GM19395 (cell line): ENCODE results near the gene NQO1.
"Not testable (repeated sequence)": the region's sequence is repeated elsewhere in the genome, so short reads cannot be mapped to it uniquely, and the experiment has no call there.

Experiments used
- ATAC-seq: cut with Tn5 transposase; IDR thresholded peaks from one replicate; pipeline ENCODE4 v1.9.1; 2021; ENCODE audit warnings: mild to moderate bottlenecking, moderate library complexity; ENCODE audit not compliant: unreplicated experiment

NQO1 gene

GRCh38 chr16:69726313-69727060, at the start of gene NQO1:
NQO1 (minus strand) TSS chr16:69726560; CDS start chr16:69726439, 121 bp downstream.
- peak; percentile 96 for ATAC-seq

- no peak for ATAC-seq
Observed at GRCh38 chr16:69775563-69775962, 49.2 kb upstream of the NQO1 start.

GRCh38 chr16:69773260-69773947, 47.0 kb upstream of the NQO1 start:
- ATAC-seq, result no peak

GRCh38 chr16:69771651-69771967, 45.2 kb upstream of the NQO1 start:
- no peak for ATAC-seq

- no peak for ATAC-seq
Observed at GRCh38 chr16:69769404-69769803, 43.0 kb upstream of the NQO1 start.

- ATAC-seq, result no peak
Observed at GRCh38 chr16:69768666-69769065, 42.3 kb upstream of the NQO1 start.

GRCh38 chr16:69767459-69768229, 41.3 kb upstream of the NQO1 start:
- ATAC-seq, result no peak

- ATAC-seq, result no peak
Observed at GRCh38 chr16:69763599-69763942, 37.2 kb upstream of the NQO1 start.

- peak; percentile 45 for ATAC-seq
Observed at GRCh38 chr16:69762814-69763598, 36.6 kb upstream of the NQO1 start.

GRCh38 chr16:69761983-69762813, 35.8 kb upstream of the NQO1 start, which contains the start of gene WWP2:
WWP2 (plus strand) TSS chr16:69762332; CDS start chr16:69787011, 24,679 bp downstream.
- ATAC-seq, result peak; percentile 75

GRCh38 chr16:69757375-69757774, 31.0 kb upstream of the NQO1 start:
- not testable (repeated sequence) for ATAC-seq

GRCh38 chr16:69756705-69757104, 30.3 kb upstream of the NQO1 start:
- no peak for ATAC-seq

GRCh38 chr16:69754469-69755310, 28.3 kb upstream of the NQO1 start, which contains the start of gene NOB1:
NOB1 (minus strand) TSS chr16:69754926; CDS start chr16:69754910, 16 bp downstream.
- peak; percentile 95 for ATAC-seq

- no peak for ATAC-seq
Observed at GRCh38 chr16:69754143-69754468, 27.7 kb upstream of the NQO1 start.

GRCh38 chr16:69748694-69749345, 22.5 kb upstream of the NQO1 start:
- ATAC-seq, result no peak

GRCh38 chr16:69747115-69747514, 20.8 kb upstream of the NQO1 start:
- ATAC-seq, result no peak

- no peak for ATAC-seq
Observed at GRCh38 chr16:69745959-69746358, 19.6 kb upstream of the NQO1 start.

GRCh38 chr16:69745232-69745612, 18.9 kb upstream of the NQO1 start:
- no peak for ATAC-seq
